ENCODE measurements around the gene VTI1A. TPM values are rescaled to one million over a fixed set of nuclear protein-coding genes. Genes with fewer than 3 reads are reported as not detected.

Gene VTI1A
- total and polyA plus RNA-seq, 2 of the 8 experiments (the other 6 are each of a cell fraction or from before 2014, with no cell fraction given): 6.0 to 20.0 TPM

DNA sequence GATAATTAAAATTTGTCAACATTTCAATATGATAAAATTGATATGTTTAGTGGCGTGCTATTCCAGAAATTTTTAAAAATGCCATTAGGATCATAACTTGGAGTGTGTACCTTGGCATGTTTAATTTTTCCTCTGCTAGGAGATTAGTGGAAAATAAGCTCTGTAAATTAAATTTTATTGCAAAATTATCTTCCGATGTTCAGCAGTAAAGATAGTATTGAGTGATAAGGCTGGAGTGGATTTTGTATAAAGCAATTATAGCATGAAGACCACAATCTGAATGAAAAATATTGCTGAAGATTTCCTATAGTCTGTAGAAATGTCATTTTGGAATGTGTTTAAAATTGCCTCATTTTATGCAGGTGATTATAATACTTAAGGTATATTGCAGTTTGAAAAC is 110.2 kb downstream of the VTI1A start (continued):
- TF ChIP-seq SUZ12 (IDR thresholded peaks at IDR 0.05; ENCODE audit: low read length) (no peak), SIN3A (conservative IDR thresholded peaks at IDR 0.05 in 1 of 2, IDR thresholded peaks at IDR 0.05 in 1 of 2; ENCODE audit: low read depth in 1 of 2, low read length in 2 of 2) (no peak), JUND (IDR thresholded peaks at IDR 0.05; ENCODE audit: low read length) (no peak), ZNF274 (IDR thresholded peaks at IDR 0.05; ENCODE audit: borderline replicate concordance, extremely low read depth, low read length) (no peak), RAD21 (IDR thresholded peaks at IDR 0.05 in 1 of 2, conservative IDR thresholded peaks at IDR 0.05 in 1 of 2; ENCODE audit: low read depth in 2 of 2, low read length in 2 of 2) (no peak), SP4 (IDR thresholded peaks at IDR 0.05; ENCODE audit: low read length) (no peak)
